GM21390 (cell line): Measurements from ENCODE around the gene GNAQ.
"Not testable (repeated sequence)": the region's sequence is repeated elsewhere in the genome, so short reads cannot be mapped to it uniquely, and the experiment has no call there.

Experiments used
- ATAC-seq: cut with Tn5 transposase; IDR thresholded peaks from one replicate; pipeline ENCODE4 v1.9.1; 2021; ENCODE audit not compliant: unreplicated experiment

GNAQ gene

DNA sequence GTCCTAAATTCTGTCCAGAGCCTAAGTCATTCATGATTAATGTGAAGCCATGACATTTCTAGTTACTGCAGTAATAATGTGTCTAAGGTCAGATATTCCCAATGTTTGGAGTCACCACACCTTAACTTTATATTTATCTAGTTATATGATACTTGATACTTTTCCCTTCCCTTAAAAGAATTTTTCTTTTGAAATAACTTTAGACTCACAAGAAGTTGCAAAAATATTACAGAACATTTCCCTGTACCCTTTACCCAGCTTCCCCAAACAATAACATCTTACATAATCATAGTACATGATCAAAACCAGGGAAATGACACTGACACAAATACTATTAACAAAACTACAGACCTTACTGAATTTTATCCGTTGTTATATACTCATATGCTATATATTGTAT is 233.5 kb downstream of the GNAQ start:
- no peak for ATAC-seq

- ATAC-seq, result no peak
These were observed 236.6 kb downstream of the GNAQ start for GRCh38 chr9:77794985-77795384.

DNA sequence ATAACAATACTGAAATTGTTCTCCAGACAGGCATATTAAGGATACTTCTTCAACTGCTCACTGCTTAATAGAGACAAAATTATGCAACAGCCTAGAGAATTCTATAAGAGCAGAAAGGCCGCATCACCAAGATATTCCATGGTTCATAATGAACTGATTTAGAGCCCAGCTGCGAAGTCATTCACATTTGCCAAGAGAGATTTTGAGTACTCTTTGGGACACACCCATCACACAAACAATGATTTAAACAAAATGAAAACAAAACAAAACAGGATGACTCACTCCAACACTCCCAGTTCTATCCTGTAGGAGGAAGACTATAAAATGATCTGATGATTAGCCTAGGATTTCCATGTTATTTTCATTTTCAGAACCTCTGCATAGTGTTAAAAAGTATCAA is 237.8 kb downstream of the GNAQ start:
- no peak for ATAC-seq

DNA sequence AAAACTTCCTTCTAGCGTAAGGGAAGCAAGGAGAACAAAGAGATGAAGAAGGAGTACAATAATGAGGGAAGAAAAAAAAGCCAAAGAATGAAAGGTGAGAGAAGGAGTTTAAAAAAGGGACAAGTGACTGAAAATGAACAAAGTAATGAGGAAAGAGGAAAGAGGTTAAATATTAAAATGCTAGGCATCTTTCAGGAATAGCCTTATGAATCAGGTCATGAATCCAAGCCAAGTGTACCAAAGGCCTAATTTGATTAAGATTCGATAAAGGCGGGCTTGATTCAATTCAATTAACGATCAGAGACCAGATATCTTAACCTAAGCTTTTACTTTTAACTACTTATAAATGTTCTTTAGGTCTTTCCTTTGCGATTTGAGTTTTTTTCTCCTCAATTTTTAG is 241.7 kb downstream of the GNAQ start:
- ATAC-seq, result no peak

DNA sequence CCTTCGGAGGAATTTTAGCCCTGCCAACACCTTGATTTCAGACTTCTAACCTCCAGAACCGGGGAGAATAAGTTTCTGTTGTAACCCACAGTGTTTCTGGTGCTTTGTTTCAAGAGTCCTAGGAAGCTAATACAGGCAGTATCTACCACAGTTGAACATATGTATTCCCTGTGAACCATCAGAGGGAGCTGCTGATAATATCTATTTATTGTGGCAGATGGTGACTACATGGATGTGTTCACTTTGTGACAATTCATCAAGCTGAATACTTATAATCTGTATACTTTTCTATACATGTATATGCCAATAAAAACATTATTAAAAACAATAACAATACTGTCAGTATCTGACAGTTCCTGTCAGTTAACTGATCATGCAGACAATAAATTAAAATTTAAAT is 246.3 kb downstream of the GNAQ start:
- ATAC-seq, result no peak

GRCh38 chr9:77783518-77783917 is 248.1 kb downstream of the GNAQ start:
- ATAC-seq, result no peak

- no peak for ATAC-seq
These were observed 252.6 kb downstream of the GNAQ start for GRCh38 chr9:77779010-77779409.

DNA sequence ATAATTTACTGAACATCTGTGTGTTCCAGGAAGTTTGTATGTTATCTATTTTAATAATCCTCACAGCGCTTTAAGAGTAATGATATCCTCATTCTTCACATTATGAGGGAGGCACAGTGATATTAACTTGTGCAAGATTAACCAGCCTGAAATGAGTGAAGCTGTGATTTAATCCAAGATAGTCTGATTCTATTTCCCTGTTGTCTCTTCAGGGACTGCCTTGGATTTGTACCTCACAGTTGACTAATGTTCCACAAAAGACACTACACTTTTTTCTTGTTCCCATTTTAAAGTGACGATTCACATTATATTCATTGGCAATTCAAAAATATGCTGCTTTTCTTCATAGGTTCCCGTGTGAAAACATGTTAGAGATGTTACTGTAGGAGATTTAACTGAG is 258.2 kb downstream of the GNAQ start:
- ATAC-seq, result no peak

DNA sequence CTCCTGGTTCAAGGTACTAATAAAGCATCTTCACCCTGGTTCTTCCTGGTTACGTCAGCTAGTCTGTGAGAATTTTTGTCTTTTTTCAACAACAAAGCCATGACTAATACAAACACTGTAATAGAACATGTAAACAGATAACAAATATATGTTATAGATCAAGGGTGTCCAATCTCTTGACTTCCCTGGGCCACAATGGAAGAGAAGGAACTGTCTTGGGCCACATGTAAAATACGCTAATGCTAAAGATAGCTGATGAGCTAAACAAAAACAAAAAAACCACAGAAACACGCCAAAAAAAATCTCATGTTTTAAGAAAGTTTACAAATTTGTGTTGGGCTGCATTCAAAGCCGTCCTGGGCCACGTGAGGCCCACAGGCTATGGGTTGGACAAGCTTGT is 259.0 kb downstream of the GNAQ start:
- ATAC-seq, result no peak

DNA sequence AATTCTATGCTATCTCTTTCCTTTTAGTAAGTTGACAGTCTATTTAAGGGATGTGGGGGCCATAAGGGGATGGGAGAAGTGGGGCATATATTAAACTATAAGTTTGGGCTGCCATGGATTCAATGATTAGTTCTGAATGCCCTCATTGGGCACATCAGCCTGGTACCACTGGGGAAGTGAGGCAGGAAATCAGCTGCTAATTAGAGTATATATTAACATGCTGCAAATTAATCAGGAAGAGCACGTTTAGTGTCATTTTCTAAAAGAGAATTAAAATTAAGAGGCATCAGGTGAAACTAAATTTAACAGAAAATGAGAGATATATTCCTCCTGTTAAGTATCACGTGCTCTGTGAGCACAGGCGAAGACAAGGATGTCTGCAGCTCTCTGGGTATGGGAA is 260.4 kb downstream of the GNAQ start:
- ATAC-seq, result no peak

- ATAC-seq, result no peak
These were observed 261.3 kb downstream of the GNAQ start for GRCh38 chr9:77770340-77770739.

- no peak for ATAC-seq
These were observed 262.4 kb downstream of the GNAQ start for GRCh38 chr9:77769246-77769645.

DNA sequence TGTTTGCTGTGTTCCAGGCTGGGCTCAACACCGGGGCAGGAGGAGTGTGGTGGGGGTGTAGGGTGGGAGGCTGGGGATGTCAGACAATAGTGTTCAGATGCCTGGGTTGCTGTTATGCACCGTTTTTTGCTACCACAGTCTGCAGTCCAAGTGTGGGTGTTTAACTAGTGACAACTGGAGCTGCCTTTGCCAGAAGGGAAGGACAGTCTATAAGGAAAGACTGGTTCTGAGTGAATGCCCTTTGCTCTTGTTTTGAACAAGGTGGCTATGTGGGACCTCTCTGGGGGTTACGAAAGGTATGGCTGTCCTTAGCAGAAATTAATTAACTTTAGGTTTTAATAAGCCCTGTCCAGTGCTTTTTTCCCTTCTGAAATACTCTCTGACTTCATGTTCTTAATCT is 265.0 kb downstream of the GNAQ start:
- no peak for ATAC-seq

DNA sequence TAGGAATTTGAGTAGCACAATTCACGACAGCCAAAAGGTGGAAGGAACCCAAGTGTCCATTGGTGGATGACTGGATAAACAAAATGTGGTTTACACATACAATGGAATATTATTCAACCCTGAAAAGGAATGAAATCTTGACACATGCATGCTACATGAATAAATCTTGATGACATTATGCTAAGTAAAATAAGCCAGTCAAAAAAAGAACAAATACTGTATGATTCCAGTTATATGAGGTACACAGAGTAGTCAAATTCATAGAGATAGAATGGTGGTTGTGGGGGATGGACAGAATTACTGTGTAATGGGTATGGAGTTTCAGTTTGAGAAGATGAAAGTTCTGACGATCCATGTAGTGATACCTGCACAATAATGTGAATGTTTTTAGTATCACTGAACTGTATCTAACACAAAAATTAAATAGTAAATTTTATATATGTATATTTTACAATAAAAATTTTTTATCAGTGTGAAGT is 265.8 kb downstream of the GNAQ start:
- ATAC-seq, result no peak

DNA sequence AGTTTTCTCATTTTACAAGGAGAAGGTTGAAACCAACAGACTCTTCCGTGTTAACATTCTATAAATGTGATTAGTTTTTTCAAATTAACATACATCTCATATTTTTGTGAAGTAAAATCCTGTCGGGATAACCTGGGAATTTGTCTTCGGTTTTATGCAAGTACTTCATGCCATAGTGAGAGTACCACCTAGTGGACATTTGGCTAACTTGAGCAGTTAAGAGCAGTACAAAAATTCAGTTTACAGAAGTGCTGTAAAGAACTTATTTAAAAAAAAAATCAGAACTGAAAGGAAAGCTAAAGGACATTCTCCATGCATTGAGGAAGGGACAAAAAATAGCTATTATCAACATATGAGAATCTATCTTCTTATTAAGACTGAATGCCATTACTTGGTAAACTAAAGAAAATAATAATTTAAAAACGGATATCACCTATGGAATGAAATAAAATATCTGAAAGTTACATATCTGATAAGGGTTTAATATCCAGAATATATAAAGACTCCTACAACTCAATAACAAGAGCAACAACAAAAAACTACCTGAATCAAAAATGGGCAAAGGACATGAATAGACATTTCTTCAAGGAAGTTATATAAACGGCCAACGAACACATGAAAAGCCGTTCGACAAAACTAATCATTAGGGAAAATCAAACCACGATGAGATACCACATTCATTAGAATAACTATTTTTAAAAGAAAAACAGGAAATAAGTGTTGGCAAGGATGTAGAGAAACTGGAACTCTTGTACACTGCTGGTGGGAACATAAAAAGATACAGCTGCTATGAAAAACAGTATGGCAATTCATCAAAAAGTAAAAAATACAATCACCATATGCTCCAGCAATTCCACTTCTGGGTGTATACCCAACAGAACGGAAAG is 266.5 kb downstream of the GNAQ start:
- ATAC-seq, result no peak

GRCh38 chr9:77763566-77763965 is 268.0 kb downstream of the GNAQ start:
- no peak for ATAC-seq

DNA sequence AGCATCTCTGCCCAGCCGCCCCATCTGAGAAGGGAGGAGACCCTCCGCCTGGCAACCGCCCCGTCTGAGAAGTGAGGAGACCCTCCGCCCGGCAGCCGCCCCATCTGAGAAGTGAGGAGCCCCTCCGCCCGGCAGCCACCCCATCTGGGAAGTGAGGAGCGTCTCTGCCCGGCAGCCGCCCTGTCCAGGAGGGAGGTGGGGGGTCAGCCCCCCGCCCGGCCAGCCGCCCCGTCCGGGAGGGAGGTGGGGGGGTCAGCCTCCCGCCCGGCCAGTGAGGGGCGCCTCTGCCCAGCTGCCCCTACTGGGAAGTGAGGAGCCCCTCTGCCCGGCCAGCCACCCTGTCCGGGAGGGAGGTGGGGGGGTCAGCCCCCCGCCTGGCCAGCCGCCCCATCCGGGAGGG is 270.7 kb downstream of the GNAQ start:
- ATAC-seq, result not testable (repeated sequence)

- no peak for ATAC-seq
These were observed 272.2 kb downstream of the GNAQ start for GRCh38 chr9:77759391-77759790.

DNA sequence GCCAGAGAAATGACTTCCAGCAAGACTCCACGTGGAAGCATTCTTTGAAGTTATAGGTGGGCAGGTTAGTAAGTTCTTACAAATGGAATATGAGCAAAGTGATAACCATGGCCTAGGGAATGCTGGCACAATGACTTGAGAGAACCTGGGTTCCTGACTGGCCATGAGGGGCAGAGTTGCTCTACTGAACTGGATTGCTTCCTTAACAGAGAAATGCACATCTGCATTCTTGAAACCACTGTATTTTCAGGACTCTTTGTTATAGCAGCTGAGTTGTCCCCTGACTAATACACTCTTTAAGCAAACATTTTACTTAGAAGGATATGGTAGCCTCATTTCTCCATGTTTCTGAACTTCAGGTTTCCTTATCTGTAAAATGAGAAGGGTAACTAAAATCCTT is 275.2 kb downstream of the GNAQ start:
- ATAC-seq, result no peak

GRCh38 chr9:77753180-77753579 is 278.4 kb downstream of the GNAQ start:
- ATAC-seq, result no peak

- ATAC-seq, result no peak
These were observed 279.1 kb downstream of the GNAQ start for GRCh38 chr9:77752554-77752953.

GRCh38 chr9:77751341-77752091 is 280.1 kb downstream of the GNAQ start:
- no peak for ATAC-seq
